ENCODE data around the gene EEFSEC. TPM values are rescaled to one million over a fixed set of nuclear protein-coding genes. Genes with fewer than 3 reads are reported as not detected.

EEFSEC gene
- total RNA-seq, 2 donors from 2014 or later, result 14.0 to 14.7 TPM

GRCh38 chr3:128323206-128324081, 170.2 kb downstream of the EEFSEC start:
- no peak overlapping the region for H3K27ac Mint-ChIP-seq
- no peak overlapping the region for H3K4me3 Mint-ChIP-seq
- no peak for DNase-seq
- no peaks in the 10 kb centered on the region for H3K9me3 ChIP-seq (ENCODE audit: control insufficient read depth, low read length, poor library complexity, severe bottlenecking)
- peaks cover 20% of the 10 kb centered on the region for H3K4me1 Mint-ChIP-seq
- no peak for ATAC-seq
- H3K36me3 Mint-ChIP-seq (ENCODE audit: low read depth), result peaks cover 3% of the 10 kb centered on the region
- no peaks in the 10 kb centered on the region for H3K27me3 Mint-ChIP-seq

GRCh38 chr3:128324911-128325592, 171.8 kb downstream of the EEFSEC start:
- H3K36me3 Mint-ChIP-seq (ENCODE audit: low read depth), result peaks cover 3% of the 10 kb centered on the region
- peaks cover 17% of the 10 kb centered on the region for H3K4me1 Mint-ChIP-seq
- no peak overlapping the region for H3K27ac Mint-ChIP-seq
- DNase-seq, result no peak
- no peak for ATAC-seq
- H3K27me3 Mint-ChIP-seq, result no peaks in the 10 kb centered on the region
- H3K9me3 ChIP-seq (ENCODE audit: control insufficient read depth, low read length, poor library complexity, severe bottlenecking), result no peaks in the 10 kb centered on the region
- H3K4me3 Mint-ChIP-seq, result no peak overlapping the region

- H3K4me3 Mint-ChIP-seq, result no peak overlapping the region
- no peaks in the 10 kb centered on the region for H3K27me3 Mint-ChIP-seq
- H3K27ac Mint-ChIP-seq, result peak overlapping the region; percentile 67
- no peaks in the 10 kb centered on the region for H3K9me3 ChIP-seq (ENCODE audit: control insufficient read depth, low read length, poor library complexity, severe bottlenecking)
- DNase-seq (no peak), ATAC-seq (no peak)
- peaks cover 13% of the 10 kb centered on the region for H3K4me1 Mint-ChIP-seq
- H3K36me3 Mint-ChIP-seq (ENCODE audit: low read depth), result peaks cover 3% of the 10 kb centered on the region
Measured at GRCh38 chr3:128326051-128326823, 173.0 kb downstream of the EEFSEC start.

GRCh38 chr3:128327606-128328031, 174.3 kb downstream of the EEFSEC start:
- no peak for DNase-seq
- Mint-ChIP-seq H3K4me1 (peaks cover 13% of the 10 kb centered on the region), H3K36me3 (ENCODE audit: low read depth) (peaks cover 3% of the 10 kb centered on the region), H3K27me3 (no peaks in the 10 kb centered on the region), H3K27ac (peak overlapping the region; percentile 69), H3K4me3 (no peak overlapping the region)
- no peak for ATAC-seq
- H3K9me3 ChIP-seq (ENCODE audit: control insufficient read depth, low read length, poor library complexity, severe bottlenecking), result no peaks in the 10 kb centered on the region

- peaks cover 5% of the 10 kb centered on the region for H3K36me3 Mint-ChIP-seq (ENCODE audit: low read depth)
- peaks cover 17% of the 10 kb centered on the region for H3K4me1 Mint-ChIP-seq
- H3K27ac Mint-ChIP-seq, result peak overlapping the region; percentile 69
- H3K27me3 Mint-ChIP-seq, result no peaks in the 10 kb centered on the region
- H3K4me3 Mint-ChIP-seq, result no peak overlapping the region
- no peak for ATAC-seq
- no peaks in the 10 kb centered on the region for H3K9me3 ChIP-seq (ENCODE audit: control insufficient read depth, low read length, poor library complexity, severe bottlenecking)
- DNase-seq, result no peak
Measured at GRCh38 chr3:128328546-128329458, 175.5 kb downstream of the EEFSEC start.

- H3K9me3 ChIP-seq (ENCODE audit: control insufficient read depth, low read length, poor library complexity, severe bottlenecking), result no peaks in the 10 kb centered on the region
- ATAC-seq (no peak), DNase-seq (no peak)
- H3K4me1 Mint-ChIP-seq, result peaks cover 17% of the 10 kb centered on the region
- peaks cover 5% of the 10 kb centered on the region for H3K36me3 Mint-ChIP-seq (ENCODE audit: low read depth)
- H3K27ac Mint-ChIP-seq, result no peak overlapping the region
- H3K27me3 Mint-ChIP-seq, result no peaks in the 10 kb centered on the region
- H3K4me3 Mint-ChIP-seq, result no peak overlapping the region
Measured at GRCh38 chr3:128329491-128330213, 176.4 kb downstream of the EEFSEC start.

- no peaks in the 10 kb centered on the region for H3K27me3 Mint-ChIP-seq
- H3K9me3 ChIP-seq (ENCODE audit: control insufficient read depth, low read length, poor library complexity, severe bottlenecking), result no peaks in the 10 kb centered on the region
- no peak overlapping the region for H3K27ac Mint-ChIP-seq
- H3K36me3 Mint-ChIP-seq (ENCODE audit: low read depth), result peaks cover 5% of the 10 kb centered on the region
- H3K4me1 Mint-ChIP-seq, result peaks cover 20% of the 10 kb centered on the region
- ATAC-seq (no peak), DNase-seq (no peak)
- no peak overlapping the region for H3K4me3 Mint-ChIP-seq
Measured at GRCh38 chr3:128330214-128330842, 177.0 kb downstream of the EEFSEC start.

GRCh38 chr3:128334086-128334645, 180.9 kb downstream of the EEFSEC start:
- no peak overlapping the region for H3K4me3 Mint-ChIP-seq

GRCh38 chr3:128334766-128335165, 181.5 kb downstream of the EEFSEC start:
- ATAC-seq, result no peak
- Mint-ChIP-seq H3K4me1 (peaks cover 19% of the 10 kb centered on the region), H3K27ac (no peak overlapping the region), H3K4me3 (no peak overlapping the region), H3K36me3 (ENCODE audit: low read depth) (peaks cover 11% of the 10 kb centered on the region), H3K27me3 (no peaks in the 10 kb centered on the region)
- no peak for DNase-seq
- H3K9me3 ChIP-seq (ENCODE audit: control insufficient read depth, low read length, poor library complexity, severe bottlenecking), result no peaks in the 10 kb centered on the region

More at GRCh38 chr3:128334086-128334645, 180.9 kb downstream of the EEFSEC start:
- Mint-ChIP-seq H3K4me1 (peaks cover 19% of the 10 kb centered on the region), H3K36me3 (ENCODE audit: low read depth) (peaks cover 11% of the 10 kb centered on the region), H3K27me3 (no peaks in the 10 kb centered on the region), H3K27ac (peak overlapping the region; percentile 19)
- no peaks in the 10 kb centered on the region for H3K9me3 ChIP-seq (ENCODE audit: control insufficient read depth, low read length, poor library complexity, severe bottlenecking)
- DNase-seq (no peak), ATAC-seq (no peak)

GRCh38 chr3:128335621-128336296, 182.5 kb downstream of the EEFSEC start:
- ATAC-seq (no peak), DNase-seq (no peak)
- Mint-ChIP-seq H3K27me3 (no peaks in the 10 kb centered on the region), H3K4me1 (peaks cover 22% of the 10 kb centered on the region), H3K27ac (peak overlapping the region; percentile 57), H3K4me3 (no peak overlapping the region), H3K36me3 (ENCODE audit: low read depth) (peaks cover 11% of the 10 kb centered on the region)
- no peaks in the 10 kb centered on the region for H3K9me3 ChIP-seq (ENCODE audit: control insufficient read depth, low read length, poor library complexity, severe bottlenecking)

All from T-helper 17 cell (primary cell).